ENCODE measurements around the gene UHRF1. TPM values are rescaled to one million over a fixed set of nuclear protein-coding genes. Genes with fewer than 3 reads are reported as not detected.

Gene UHRF1
- total RNA-seq, 2 donors from 2014 or later: 3.8 to 5.3 TPM

- H3K4me3 ChIP-seq: peak overlapping the region; percentile 58 to 73
- peaks cover 8% of the 10 kb centered on the region for H3K4me1 ChIP-seq (replicated peaks)
- no peak for TF ChIP-seq POLR2A (IDR thresholded peaks at IDR 0.05)
- peak; percentile 36 for TF ChIP-seq POLR2AphosphoS5 (IDR thresholded peaks at IDR 0.05)
- no peak for TF ChIP-seq CTCF (IDR thresholded peaks at IDR 0.05)
- H3K27me3 ChIP-seq (replicated peaks; ENCODE audit: insufficient read depth): no peaks in the 10 kb centered on the region
- no peaks in the 10 kb centered on the region for H3K9me3 ChIP-seq
- intact Hi-C loops (cut with DNase I): loop anchor here (2.0 kb wide), 2 partner anchors 31 to 99 kb away; no protein-coding TSS in a partner anchor
- H3K27ac ChIP-seq: no peak overlapping the region
- DNase-seq (ENCODE audit: low spot score): peak; percentile 91
- WGBS: 1% methylated on average over 53 of the region's 85 CpGs
- no peaks in the 10 kb centered on the region for H3K36me3 ChIP-seq
These were observed 744 bp downstream of the UHRF1 start for GRCh38 chr19:4909897-4910593.

- Histone ChIP-seq H3K27me3 (replicated peaks; ENCODE audit: insufficient read depth) (no peaks in the 10 kb centered on the region), H3K9me3 (no peaks in the 10 kb centered on the region), H3K36me3 (no peaks in the 10 kb centered on the region), H3K4me1 (replicated peaks) (peaks cover 8% of the 10 kb centered on the region), H3K27ac (no peak overlapping the region), H3K4me3 (peak overlapping the region in 1 of 2 donors; percentile 73)
- WGBS: 37% methylated on average over 23 of the region's 23 CpGs
- TF ChIP-seq POLR2AphosphoS5 (IDR thresholded peaks at IDR 0.05): no peak
- no peak for TF ChIP-seq CTCF (IDR thresholded peaks at IDR 0.05)
- no peak for TF ChIP-seq POLR2A (IDR thresholded peaks at IDR 0.05)
- intact Hi-C loops (cut with DNase I): loop anchor here (2.0 kb wide), 2 partner anchors 32 to 100 kb away; no protein-coding TSS in a partner anchor
- no peak for DNase-seq (ENCODE audit: low spot score)
These were observed 1.4 kb downstream of the UHRF1 start for GRCh38 chr19:4910594-4911281.

GRCh38 chr19:4911314-4911713, 2.0 kb downstream of the UHRF1 start:
- H3K4me1 ChIP-seq (replicated peaks): peaks cover 8% of the 10 kb centered on the region
- intact Hi-C loops (cut with DNase I): loop anchor here (2.0 kb wide), 2 partner anchors 33 to 101 kb away; no protein-coding TSS in a partner anchor
- no peak overlapping the region for H3K4me3 ChIP-seq
- no peaks in the 10 kb centered on the region for H3K36me3 ChIP-seq
- H3K9me3 ChIP-seq: no peaks in the 10 kb centered on the region
- WGBS: 53% methylated on average over 15 of the region's 15 CpGs
- TF ChIP-seq POLR2A (IDR thresholded peaks at IDR 0.05) (no peak), CTCF (IDR thresholded peaks at IDR 0.05) (no peak), POLR2AphosphoS5 (IDR thresholded peaks at IDR 0.05) (no peak)
- DNase-seq (ENCODE audit: low spot score): no peak
- H3K27me3 ChIP-seq (replicated peaks; ENCODE audit: insufficient read depth): no peaks in the 10 kb centered on the region
- no peak overlapping the region for H3K27ac ChIP-seq

- peak in 3 of 4 experiments; percentile 73 to 81 (median 76) for TF ChIP-seq CTCF (IDR thresholded peaks at IDR 0.05)
- TF ChIP-seq POLR2AphosphoS5 (IDR thresholded peaks at IDR 0.05): peak; percentile 45
- TF ChIP-seq POLR2A (IDR thresholded peaks at IDR 0.05): no peak
- Histone ChIP-seq H3K4me1 (replicated peaks) (peaks cover 8% of the 10 kb centered on the region), H3K27ac (peak overlapping the region in 1 of 2 donors; percentile 8), H3K9me3 (no peaks in the 10 kb centered on the region), H3K36me3 (no peaks in the 10 kb centered on the region), H3K4me3 (no peak overlapping the region), H3K27me3 (replicated peaks; ENCODE audit: insufficient read depth) (no peaks in the 10 kb centered on the region)
- peak; percentile 55 for DNase-seq (ENCODE audit: low spot score)
- 26% methylated on average over 29 of the region's 29 CpGs for WGBS
- intact Hi-C loops (cut with DNase I): loop anchor here (2.0 kb wide), 2 partner anchors 33 to 101 kb away; no protein-coding TSS in a partner anchor
These were observed 2.7 kb downstream of the UHRF1 start for GRCh38 chr19:4911786-4912672.

All from prostate gland (tissue), 2 donors.